Liver (tissue), 9 donors: ENCODE data around the gene TOPAZ1. TPM values are rescaled to one million over a fixed set of nuclear protein-coding genes. Genes with fewer than 3 reads are reported as not detected.
A peak's percentile ranks its signal among the peaks of the same experiment; 100 is the strongest.

Experiments used
- DNase-seq: peaks from one replicate; pipeline ENCODE4 v3.0.0-alpha.2; 2017; ENCODE audit warnings: low spot score
- H3K27ac ChIP-seq, 2 donors: one replicate each; pipeline ENCODE4 v1.7.0; 2013; ENCODE audit warnings: inconsistent platforms in 2 of 2, low read length in 2 of 2, control low read depth in 1 of 2, low read depth in 1 of 2, mild to moderate bottlenecking in 1 of 2
- H3K27me3 ChIP-seq, 4 donors: one replicate each; pipeline versions ENCODE4 v1.6.1 to v1.7.0; 2013; ENCODE audit warnings: low read length in 3 of 4, inconsistent platforms in 1 of 4, mild to moderate bottlenecking in 1 of 4, moderate library complexity in 1 of 4; ENCODE audit not compliant: control insufficient read depth in 4 of 4, insufficient read depth in 4 of 4
- H3K36me3 ChIP-seq, 4 donors: one replicate each; pipeline versions ENCODE4 v1.6.1 to v1.7.0; 2013; ENCODE audit warnings: low read length in 3 of 4, mild to moderate bottlenecking in 3 of 4, low read depth in 1 of 4, moderate library complexity in 1 of 4; ENCODE audit not compliant: control insufficient read depth in 4 of 4, insufficient read depth in 3 of 4
- H3K4me1 ChIP-seq, 4 donors: one replicate each; pipeline versions ENCODE4 v1.6.1 to v1.7.0; 2013; ENCODE audit warnings: low read length in 3 of 4, mild to moderate bottlenecking in 3 of 4, moderate library complexity in 1 of 4; ENCODE audit not compliant: control insufficient read depth in 4 of 4, insufficient read depth in 4 of 4
- H3K4me3 ChIP-seq, 3 donors: one replicate each; pipeline versions ENCODE4 v1.6.1 to v1.7.0; 2013; ENCODE audit warnings: low read length in 3 of 3, control low read depth in 1 of 3, low read depth in 1 of 3, mild to moderate bottlenecking in 1 of 3
- H3K9ac ChIP-seq, 2 donors: one replicate each; pipeline ENCODE4 v1.7.0; 2013; ENCODE audit warnings: low read length in 2 of 2, mild to moderate bottlenecking in 2 of 2, moderate library complexity in 2 of 2, control low read depth in 1 of 2, low read depth in 1 of 2
- H3K9me3 ChIP-seq, 4 donors: one replicate each; pipeline versions ENCODE4 v1.6.1 to v1.7.0; 2013; ENCODE audit warnings: low read length in 3 of 4; ENCODE audit not compliant: control insufficient read depth in 4 of 4
- CTCF ChIP-seq: fragments of 150-350 bp; IDR thresholded peaks from 2 replicates; pipeline ENCODE4 v1.5.1; 2017; ENCODE audit warnings: improper control_type of control experiment, low read depth, low read length; ENCODE audit not compliant: missing input control
- EGR1 ChIP-seq, 2 donors: IDR thresholded peaks; 2 replicates each; pipeline ENCODE4 v1.6.1; 2016 to 2018; ENCODE audit warnings: antibody characterized with exemption in 2 of 2, low read depth in 2 of 2
- FOXA2 ChIP-seq: IDR thresholded peaks from 2 replicates; pipeline ENCODE4 v1.6.1; 2016; ENCODE audit warnings: antibody characterized with exemption
- GABPA ChIP-seq, 2 donors: IDR thresholded peaks in 1 of 2; conservative IDR thresholded peaks in 1 of 2; 2 replicates each; pipeline ENCODE4 v1.6.1; 2016; ENCODE audit warnings: antibody characterized with exemption in 2 of 2, mild to moderate bottlenecking in 1 of 2, moderate library complexity in 1 of 2
- HNF4A ChIP-seq, 2 donors: conservative IDR thresholded peaks; 2 replicates each; pipeline ENCODE4 v1.6.1; 2016; ENCODE audit warnings: antibody characterized with exemption in 2 of 2, mild to moderate bottlenecking in 2 of 2
- HNF4G ChIP-seq: IDR thresholded peaks from 2 replicates; pipeline ENCODE4 v1.6.1; 2016; ENCODE audit warnings: antibody characterized with exemption
- RAD21 ChIP-seq, 2 donors: IDR thresholded peaks; 2 replicates each; pipeline ENCODE4 v1.6.1; 2016; ENCODE audit warnings: antibody characterized with exemption in 2 of 2, mild to moderate bottlenecking in 2 of 2
- RXRA ChIP-seq, 2 donors: IDR thresholded peaks; 2 replicates each; pipeline ENCODE4 v1.6.1; 2017 to 2018; ENCODE audit warnings: antibody characterized with exemption in 2 of 2, mild to moderate bottlenecking in 1 of 2
- SP1 ChIP-seq: IDR thresholded peaks from 2 replicates; pipeline ENCODE4 v1.6.1; 2018; ENCODE audit warnings: antibody characterized with exemption, mild to moderate bottlenecking
- YY1 ChIP-seq: IDR thresholded peaks from 2 replicates; pipeline ENCODE4 v1.6.1; 2016; ENCODE audit warnings: antibody characterized with exemption, mild to moderate bottlenecking
- ZBTB33 ChIP-seq: IDR thresholded peaks from 2 replicates; pipeline ENCODE4 v1.6.1; 2016; ENCODE audit warnings: antibody characterized with exemption
- WGBS: extraction: QIAGEN DNeasy Blood & Tissue Kit; methylation state at CpG from one replicate; pipeline ENCODE4 v1.1.7; 2013; 5-methylcytosine and 5-hydroxymethylcytosine counted together
- polyA plus RNA-seq, 2 donors: library from polyadenylated mRNA; stranded (reverse) in 1 of 2; unstranded in 1 of 2; fragments of 200-250 nt in 1 of 2; fragments of >200 nt in 1 of 2; fragmentation: Nextera tagmentation in 1 of 2; extraction: Ambion mirVana in 1 of 2; gene quantifications; one replicate each; pipeline versions ENCODE4 v1.2.1 to v1.2.3, GENCODE V29; 2013 to 2015
- total RNA-seq, 2 donors: library from RNA; depleted of rRNA; stranded (reverse); fragments of >200 nt; gene quantifications; one replicate each; pipeline ENCODE4 v1.2.3, GENCODE V29; 2014
- TF ChIP-seq, protein P1 (sequence below): IDR thresholded peaks from 2 replicates; pipeline ENCODE4 v1.6.1; 2016; ENCODE audit warnings: antibody characterized with exemption, mild to moderate bottlenecking
- donor health status: healthy.
- donor health status: healthy.
- donor health status: healthy.
- donor health status: healthy.
- donor health status: healthy.

The TOPAZ1 gene
- total and polyA plus RNA-seq, 4 donors, result not detected

DNA sequence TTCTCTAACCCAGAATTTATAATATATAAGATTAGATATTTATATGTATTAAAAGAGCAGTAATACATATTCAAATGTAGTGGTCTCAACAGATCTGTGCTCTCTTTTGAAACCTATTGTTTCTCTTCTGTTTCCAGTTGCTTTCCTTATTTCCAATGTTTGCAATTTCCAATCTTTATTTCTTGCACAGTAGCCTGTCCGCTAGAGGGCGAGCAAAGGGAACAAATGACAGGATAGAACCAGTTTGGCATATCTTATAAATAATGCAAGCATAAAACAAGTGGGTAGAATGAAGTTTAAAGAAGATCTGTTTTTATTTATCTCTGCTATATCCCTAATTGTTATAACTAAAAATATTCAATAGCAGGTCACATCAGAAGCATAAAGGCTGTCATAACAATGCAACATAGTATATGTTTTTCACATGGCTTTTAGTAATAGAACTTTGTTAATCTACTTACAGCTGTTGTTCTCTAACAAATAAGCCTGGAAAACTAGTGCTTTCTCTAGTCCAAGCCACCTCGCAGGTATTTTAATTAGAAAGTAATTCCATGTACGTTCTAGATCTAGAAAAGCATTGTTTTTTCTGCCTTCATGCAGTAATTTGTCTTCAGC lies 81.8 kb downstream of the TOPAZ1 start:
- H3K4me1 ChIP-seq, result peaks cover 2 to 14% (median 8%) of the 10 kb centered on the region in 4 donors
- H3K36me3 ChIP-seq, result no peaks in the 10 kb centered on the region
- no peak overlapping the region for H3K27ac ChIP-seq
- WGBS, result 5% methylated on average over 4 of the region's 4 CpGs
- H3K9me3 ChIP-seq, result no peaks in the 10 kb centered on the region
- DNase-seq, result peak; percentile 62
- H3K4me3 ChIP-seq, result no peak overlapping the region
- no peaks in the 10 kb centered on the region for H3K27me3 ChIP-seq
- TF ChIP-seq RXRA (IDR thresholded peaks at IDR 0.05), result peak; percentile 8 to 9
- peak; percentile 18 for TF ChIP-seq YY1
- TF ChIP-seq SP1, result no peak
- TF ChIP-seq HNF4A (conservative IDR thresholded peaks at IDR 0.05), result peak in 1 of 2 donors; percentile 6
- no peak for TF ChIP-seq EGR1 (IDR thresholded peaks at IDR 0.05; ENCODE audit: low read depth in 2 of 2)
- peak; percentile 88 for TF ChIP-seq CTCF
- TF ChIP-seq, protein P1, sequence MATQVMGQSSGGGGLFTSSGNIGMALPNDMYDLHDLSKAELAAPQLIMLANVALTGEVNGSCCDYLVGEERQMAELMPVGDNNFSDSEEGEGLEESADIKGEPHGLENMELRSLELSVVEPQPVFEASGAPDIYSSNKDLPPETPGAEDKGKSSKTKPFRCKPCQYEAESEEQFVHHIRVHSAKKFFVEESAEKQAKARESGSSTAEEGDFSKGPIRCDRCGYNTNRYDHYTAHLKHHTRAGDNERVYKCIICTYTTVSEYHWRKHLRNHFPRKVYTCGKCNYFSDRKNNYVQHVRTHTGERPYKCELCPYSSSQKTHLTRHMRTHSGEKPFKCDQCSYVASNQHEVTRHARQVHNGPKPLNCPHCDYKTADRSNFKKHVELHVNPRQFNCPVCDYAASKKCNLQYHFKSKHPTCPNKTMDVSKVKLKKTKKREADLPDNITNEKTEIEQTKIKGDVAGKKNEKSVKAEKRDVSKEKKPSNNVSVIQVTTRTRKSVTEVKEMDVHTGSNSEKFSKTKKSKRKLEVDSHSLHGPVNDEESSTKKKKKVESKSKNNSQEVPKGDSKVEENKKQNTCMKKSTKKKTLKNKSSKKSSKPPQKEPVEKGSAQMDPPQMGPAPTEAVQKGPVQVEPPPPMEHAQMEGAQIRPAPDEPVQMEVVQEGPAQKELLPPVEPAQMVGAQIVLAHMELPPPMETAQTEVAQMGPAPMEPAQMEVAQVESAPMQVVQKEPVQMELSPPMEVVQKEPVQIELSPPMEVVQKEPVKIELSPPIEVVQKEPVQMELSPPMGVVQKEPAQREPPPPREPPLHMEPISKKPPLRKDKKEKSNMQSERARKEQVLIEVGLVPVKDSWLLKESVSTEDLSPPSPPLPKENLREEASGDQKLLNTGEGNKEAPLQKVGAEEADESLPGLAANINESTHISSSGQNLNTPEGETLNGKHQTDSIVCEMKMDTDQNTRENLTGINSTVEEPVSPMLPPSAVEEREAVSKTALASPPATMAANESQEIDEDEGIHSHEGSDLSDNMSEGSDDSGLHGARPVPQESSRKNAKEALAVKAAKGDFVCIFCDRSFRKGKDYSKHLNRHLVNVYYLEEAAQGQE, result peak; percentile 71
- peak; percentile 97 for TF ChIP-seq RAD21 (IDR thresholded peaks at IDR 0.05)
- no peak for TF ChIP-seq FOXA2
- no peak for TF ChIP-seq GABPA (IDR thresholded peaks at IDR 0.05 in 1 of 2, conservative IDR thresholded peaks at IDR 0.05 in 1 of 2)
- H3K9ac ChIP-seq, result peak overlapping the region; percentile 14 to 37

GRCh38 chr3:44324584-44324983 lies 82.9 kb downstream of the TOPAZ1 start:
- no peak for DNase-seq
- Histone ChIP-seq H3K36me3 (no peaks in the 10 kb centered on the region), H3K4me1 (peaks cover 2 to 14% (median 8%) of the 10 kb centered on the region in 4 donors), H3K9ac (no peak overlapping the region), H3K9me3 (no peaks in the 10 kb centered on the region), H3K27me3 (no peaks in the 10 kb centered on the region), H3K27ac (no peak overlapping the region), H3K4me3 (no peak overlapping the region)
- TF ChIP-seq EGR1 (IDR thresholded peaks at IDR 0.05; ENCODE audit: low read depth in 2 of 2) (no peak), ZBTB33 (no peak), SP1 (no peak), FOXA2 (no peak), HNF4A (conservative IDR thresholded peaks at IDR 0.05) (no peak), HNF4G (no peak)
